ENCODE results near the gene PLPP3. TPM values are rescaled to one million over a fixed set of nuclear protein-coding genes. Genes with fewer than 3 reads are reported as not detected.

The PLPP3 gene
- total RNA-seq, 4 donors from 2014 or later = 127 to 502 (median 297) TPM

GRCh38 chr1:56522680-56523079 lies 56.7 kb downstream of the PLPP3 start:
- DNase-seq (ENCODE audit: low spot score) = no peak
- ATAC-seq (ENCODE audit: low FRiP score) = no peak
- TF ChIP-seq CTCF (IDR thresholded peaks at IDR 0.05) = no peak

- ATAC-seq (ENCODE audit: low FRiP score) = no peak
- DNase-seq (ENCODE audit: low spot score) = no peak
- TF ChIP-seq CTCF (IDR thresholded peaks at IDR 0.05) = no peak
These were observed 59.3 kb downstream of the PLPP3 start for GRCh38 chr1:56520016-56520601.

GRCh38 chr1:56517404-56518130 lies 61.8 kb downstream of the PLPP3 start:
- no peak for DNase-seq (ENCODE audit: low spot score)
- TF ChIP-seq CTCF (IDR thresholded peaks at IDR 0.05) = no peak
- ATAC-seq (ENCODE audit: low FRiP score) = no peak

GRCh38 chr1:56516539-56517252 lies 62.7 kb downstream of the PLPP3 start:
- ATAC-seq (ENCODE audit: low FRiP score) (no peak), DNase-seq (ENCODE audit: low spot score) (no peak)
- no peak for TF ChIP-seq CTCF (IDR thresholded peaks at IDR 0.05)

GRCh38 chr1:56515898-56516538 lies 63.3 kb downstream of the PLPP3 start:
- DNase-seq (ENCODE audit: low spot score) (no peak), ATAC-seq (ENCODE audit: low FRiP score) (no peak)
- TF ChIP-seq CTCF (IDR thresholded peaks at IDR 0.05) = no peak

GRCh38 chr1:56512724-56513494 lies 66.5 kb downstream of the PLPP3 start:
- TF ChIP-seq CTCF (IDR thresholded peaks at IDR 0.05) = no peak
- ATAC-seq (ENCODE audit: low FRiP score) (no peak), DNase-seq (ENCODE audit: low spot score) (no peak)

Data from omental fat pad (tissue), 4 donors.